CD1c-positive myeloid dendritic cell (primary cell): ENCODE data around the gene BTN1A1.

ENCODE experiments used
- DNase-seq: peaks from one replicate; pipeline ENCODE4 v3.0.0-alpha.2; 2016; ENCODE audit errors: extremely low spot score

The BTN1A1 gene

DNA sequence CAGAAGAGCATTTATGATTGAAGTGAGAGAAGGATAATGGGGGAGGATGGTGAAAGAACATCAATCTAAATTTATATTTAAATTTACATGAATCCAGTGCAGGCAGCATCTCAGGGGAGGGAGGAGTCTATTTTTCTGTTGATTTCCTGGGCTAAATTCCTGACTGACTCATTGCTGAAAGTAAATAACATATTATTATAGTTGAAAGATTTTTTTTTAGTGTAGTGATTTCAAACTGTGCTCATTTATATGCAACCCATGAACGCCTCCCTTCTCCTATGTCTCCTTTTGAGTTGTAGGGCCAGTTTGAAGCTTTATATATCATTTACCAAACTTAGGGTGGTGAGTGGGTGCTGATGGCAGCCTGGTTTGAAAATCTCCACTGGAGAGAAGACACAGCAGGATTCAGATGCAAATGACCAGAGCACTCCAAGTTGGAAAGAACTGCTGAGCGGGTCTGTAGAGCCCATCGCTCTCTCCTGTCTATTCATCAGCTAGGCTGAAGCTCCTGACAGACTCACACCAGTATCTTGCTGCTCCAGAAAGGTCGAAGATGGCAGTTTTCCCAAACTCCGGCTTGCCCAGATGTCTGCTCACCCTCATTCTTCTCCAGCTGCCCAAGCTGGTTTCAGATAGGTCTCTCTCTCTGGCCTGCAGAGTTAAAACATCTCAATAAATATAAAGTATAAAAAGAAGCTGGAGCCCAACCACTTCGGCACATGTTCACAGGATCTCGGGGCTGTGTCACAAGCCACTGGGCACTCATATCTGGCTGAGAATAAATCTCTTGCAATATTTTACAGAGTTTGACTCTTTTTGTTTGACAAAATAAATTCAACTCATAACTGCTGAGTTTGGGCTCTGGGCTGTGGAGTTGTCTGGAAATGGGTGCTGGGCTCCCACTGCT lies 24.0 kb upstream of the BTN1A1 start:
- DNase-seq: no peak

DNA sequence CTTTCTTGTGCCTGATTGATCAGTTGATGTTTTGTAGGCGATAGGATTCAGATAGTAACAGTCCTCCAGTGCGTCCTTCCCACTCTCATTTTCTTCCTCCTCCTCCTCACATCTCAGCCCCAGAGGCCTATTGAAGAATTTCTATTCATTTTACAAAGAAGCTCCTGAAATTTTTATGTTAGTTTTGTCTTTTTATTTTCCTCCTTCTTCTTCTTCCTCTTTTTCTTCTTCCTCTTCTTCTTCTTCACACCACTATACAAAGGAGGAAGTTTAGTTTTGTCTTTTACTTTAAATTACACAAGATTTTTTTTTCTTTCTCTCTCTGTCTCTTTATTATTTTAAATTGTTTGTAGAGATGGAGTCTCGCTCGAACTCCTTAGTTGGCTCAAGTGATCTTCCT lies 23.2 kb upstream of the BTN1A1 start:
- peak; percentile 24 for DNase-seq

DNA sequence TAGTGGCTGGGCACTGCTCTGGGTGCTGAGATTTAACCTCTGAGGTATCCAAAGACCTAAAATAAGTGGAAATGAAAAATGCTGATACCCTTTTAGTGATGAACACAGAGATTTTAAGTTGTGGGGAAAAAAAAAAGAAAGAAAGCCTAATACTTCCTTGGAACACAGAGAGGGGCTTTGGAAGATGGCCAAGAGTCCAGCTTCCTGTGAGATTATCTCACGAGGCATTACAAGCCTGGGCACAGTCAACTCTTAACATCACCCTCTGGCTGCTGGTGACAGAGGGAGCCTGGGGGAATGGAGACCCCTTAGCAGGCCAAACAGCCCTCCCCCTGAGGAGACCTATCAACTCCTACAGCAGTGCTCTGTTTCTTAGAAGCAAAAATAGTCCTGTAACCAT lies 22.7 kb upstream of the BTN1A1 start:
- no peak for DNase-seq

GRCh38 chr6:26478100-26478984 lies 21.8 kb upstream of the BTN1A1 start:
- no peak for DNase-seq

GRCh38 chr6:26478985-26479278 lies 21.2 kb upstream of the BTN1A1 start:
- DNase-seq: peak; percentile 87

DNA sequence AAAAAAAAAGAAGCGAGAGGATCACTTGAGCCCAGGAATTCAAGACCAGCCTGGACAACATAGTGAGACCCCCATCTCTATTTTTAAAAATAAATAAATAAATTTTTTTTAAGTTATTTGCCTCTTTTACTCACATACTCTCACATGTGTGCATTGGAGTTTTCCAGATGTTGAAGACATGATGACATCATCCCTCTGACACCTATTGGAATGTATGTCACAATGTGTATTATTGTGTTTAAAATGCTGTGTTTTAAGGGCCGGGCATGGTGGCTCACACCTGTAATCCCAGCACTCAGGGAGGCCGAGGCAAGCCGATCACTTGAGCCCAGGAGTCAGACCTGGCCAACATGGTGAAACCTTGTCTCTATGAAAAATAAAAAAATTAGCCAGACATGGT lies 17.8 kb upstream of the BTN1A1 start:
- DNase-seq: no peak

DNA sequence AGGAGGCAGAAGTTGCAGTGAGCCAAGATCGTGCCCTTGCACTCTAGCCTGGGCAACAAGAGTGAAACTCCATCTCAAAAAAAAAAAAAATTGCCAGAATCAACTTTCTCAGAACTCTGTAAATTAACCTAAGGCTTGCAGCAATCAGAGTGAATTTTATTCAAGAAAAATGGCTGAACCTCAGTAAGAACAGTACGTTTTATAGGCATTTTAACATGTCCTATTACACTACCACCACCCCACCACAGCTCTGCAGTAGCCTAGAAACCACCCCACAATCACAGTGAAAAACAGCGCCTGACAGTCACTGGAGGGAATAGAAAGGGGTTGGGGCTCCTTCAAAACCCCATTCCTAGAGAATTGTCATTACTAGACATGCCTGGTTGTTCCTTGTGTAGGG lies 16.4 kb upstream of the BTN1A1 start:
- no peak for DNase-seq

GRCh38 chr6:26484161-26484560 lies 15.9 kb upstream of the BTN1A1 start:
- no peak for DNase-seq

GRCh38 chr6:26485112-26485780 lies 14.9 kb upstream of the BTN1A1 start:
- no peak for DNase-seq

DNA sequence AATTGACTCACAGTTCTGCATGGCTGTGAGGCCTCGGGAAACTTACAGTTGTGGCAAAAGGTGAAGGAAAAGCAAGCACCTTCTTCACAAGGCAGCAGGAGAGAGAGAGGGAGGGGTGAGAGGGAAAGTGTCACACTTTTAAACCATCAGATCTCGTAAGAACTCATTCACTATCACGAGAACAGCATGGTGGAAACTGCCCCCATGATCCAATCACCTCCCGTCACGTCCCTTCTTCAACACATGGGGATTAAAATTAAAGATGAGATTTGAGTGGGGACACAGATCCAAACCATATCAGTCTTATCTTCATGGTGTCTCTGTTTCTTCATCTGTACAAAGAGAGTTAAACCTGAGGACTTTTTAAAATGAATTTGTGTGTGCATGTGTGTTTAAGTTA lies 13.7 kb upstream of the BTN1A1 start:
- no peak for DNase-seq

GRCh38 chr6:26487466-26487865 lies 12.6 kb upstream of the BTN1A1 start:
- no peak for DNase-seq

GRCh38 chr6:26489996-26490964 lies 9.8 kb upstream of the BTN1A1 start:
- no peak for DNase-seq

DNA sequence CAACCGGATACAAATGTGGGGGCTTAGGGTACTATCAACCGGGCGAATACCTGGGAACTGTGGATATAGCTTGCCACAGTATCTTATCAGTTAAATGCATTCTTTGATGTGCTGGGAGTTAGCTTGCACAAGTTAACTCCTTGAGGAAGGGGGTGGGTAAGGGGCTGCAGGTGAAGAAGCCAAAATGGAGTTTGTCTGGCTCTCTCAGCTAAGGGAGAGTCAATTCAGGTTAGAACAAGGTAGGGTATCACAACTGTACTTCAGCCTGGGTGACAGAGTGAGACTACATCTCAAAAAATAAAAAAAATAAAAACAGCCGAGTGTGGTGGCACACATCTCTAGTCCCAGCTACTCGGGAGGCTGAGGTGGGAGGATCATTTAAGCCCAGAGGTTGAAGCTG lies 8.5 kb upstream of the BTN1A1 start:
- no peak for DNase-seq

- no peak for DNase-seq
Measured at GRCh38 chr6:26493258-26493657, 6.8 kb upstream of the BTN1A1 start.

- no peak for DNase-seq
Measured at GRCh38 chr6:26494117-26494516, 6.0 kb upstream of the BTN1A1 start.

- no peak for DNase-seq
Measured at GRCh38 chr6:26495281-26495680, 4.8 kb upstream of the BTN1A1 start.

- DNase-seq: no peak
Measured at GRCh38 chr6:26497610-26498009, 2.5 kb upstream of the BTN1A1 start.

GRCh38 chr6:26501482-26501986 lies 1.4 kb downstream of the BTN1A1 start:
- peak; percentile 46 for DNase-seq

- DNase-seq: no peak
Measured at GRCh38 chr6:26502165-26502564, 2.1 kb downstream of the BTN1A1 start.

- peak; percentile 38 for DNase-seq
Measured at GRCh38 chr6:26502626-26503025, 2.5 kb downstream of the BTN1A1 start.

- no peak for DNase-seq
Measured at GRCh38 chr6:26507658-26508057, 7.6 kb downstream of the BTN1A1 start.
